CD4-positive, alpha-beta T cell treated with Interleukin-12 subunit alpha and Interleukin-12 subunit beta, for 1 hour (primary cell): ENCODE data around the gene ANKRD61.
"Not testable (repeated sequence)": the region's sequence is repeated elsewhere in the genome, so short reads cannot be mapped to it uniquely, and the experiment has no call there.

Experiments
- DNase-seq: peaks from one replicate; pipeline ENCODE4 v3.0.0-alpha.2; 2020

The ANKRD61 gene

DNA sequence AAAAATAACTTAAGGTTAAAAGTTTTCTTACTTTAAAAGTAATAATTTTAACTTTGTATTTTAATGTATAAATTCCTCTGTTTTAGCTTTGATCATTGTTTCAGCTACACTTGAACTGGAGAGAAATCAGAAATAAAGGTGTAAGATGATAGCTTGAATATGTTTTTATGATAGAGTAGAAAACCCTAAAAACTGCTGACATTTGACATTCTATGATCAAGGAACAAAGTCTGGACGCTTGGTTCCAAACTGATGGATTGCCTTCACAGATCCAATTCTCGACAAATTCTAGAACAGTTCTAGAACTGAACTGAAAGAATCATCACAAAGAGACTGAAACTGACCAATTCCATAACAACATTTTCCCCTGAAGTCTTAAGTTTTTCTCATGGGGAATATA is at the start of gene ANKRD61:
Gene ANKRD61 (plus strand): TSS at position 389 of the 400 bp plus-strand sequence. CDS start 0 bp downstream, at position 389.
- DNase-seq, result no peak

DNA sequence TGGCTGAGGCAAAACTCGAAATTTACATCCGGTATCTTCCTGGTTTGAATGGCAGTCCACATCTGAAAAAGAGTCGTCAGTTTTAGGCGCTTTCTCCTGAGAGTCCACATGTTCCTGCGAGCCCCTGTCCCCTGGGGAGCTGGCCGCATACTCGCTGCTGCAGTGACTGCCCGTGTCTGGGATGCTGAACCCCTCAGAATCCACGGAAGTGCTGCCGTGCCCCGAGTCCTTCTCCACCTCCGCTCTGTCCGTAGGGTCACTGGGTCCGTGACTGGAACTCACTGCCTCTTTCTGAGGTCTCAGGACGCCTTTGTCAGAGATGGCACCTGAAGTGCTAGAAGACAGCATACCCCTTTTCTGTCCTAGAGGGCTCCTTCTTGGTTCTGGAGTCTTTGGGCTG is 44.1 kb upstream of the ANKRD61 start:
- DNase-seq, result not testable (repeated sequence)

DNA sequence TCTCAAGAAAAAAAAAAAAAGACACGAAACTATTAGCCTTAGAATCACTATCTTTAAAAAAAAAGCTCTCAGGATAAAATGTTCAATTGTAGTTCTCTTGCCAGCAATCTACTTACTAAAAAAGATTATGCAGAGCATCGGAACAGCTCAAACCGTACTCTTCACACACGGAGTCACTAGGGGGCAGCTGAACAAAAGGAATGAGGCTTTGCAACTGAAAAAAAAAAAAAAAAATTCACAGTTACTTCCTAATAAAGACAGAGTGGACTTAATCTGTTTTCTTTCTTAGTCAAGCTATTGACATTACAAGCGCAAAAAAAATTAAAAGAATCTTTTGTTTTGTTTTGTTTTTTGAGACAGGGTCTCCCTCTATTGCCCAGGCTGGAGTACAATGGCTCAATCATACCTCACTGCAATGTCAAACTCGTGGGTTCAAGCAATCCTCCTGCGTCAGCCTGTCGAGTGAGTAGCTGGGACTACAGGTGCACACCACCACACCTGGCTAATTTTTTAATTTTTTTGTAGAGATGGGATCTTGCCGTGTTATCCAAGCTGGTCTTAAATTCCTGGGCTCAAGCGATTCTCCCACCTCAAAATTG is 33.9 kb upstream of the ANKRD61 start:
- peak; percentile 67 for DNase-seq

DNA sequence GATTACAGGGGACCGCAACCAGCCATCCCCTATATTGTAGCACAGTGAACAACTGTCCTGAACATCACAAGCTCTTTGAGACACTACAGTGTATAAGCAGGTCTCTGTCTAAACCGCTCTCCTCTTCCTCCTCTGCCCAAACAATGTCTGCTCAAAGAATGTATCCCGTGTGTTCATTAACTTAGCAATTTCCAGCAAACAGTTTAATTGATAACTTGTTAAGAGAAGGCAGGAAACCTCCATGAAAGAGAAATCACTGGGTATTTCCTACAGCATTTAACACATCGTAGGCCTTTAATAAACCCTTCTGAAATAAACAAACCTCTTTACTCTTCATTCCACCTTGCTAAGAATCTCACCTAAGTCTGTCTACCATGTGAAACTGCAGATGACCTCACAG is 23.8 kb upstream of the ANKRD61 start:
- no peak for DNase-seq

DNA sequence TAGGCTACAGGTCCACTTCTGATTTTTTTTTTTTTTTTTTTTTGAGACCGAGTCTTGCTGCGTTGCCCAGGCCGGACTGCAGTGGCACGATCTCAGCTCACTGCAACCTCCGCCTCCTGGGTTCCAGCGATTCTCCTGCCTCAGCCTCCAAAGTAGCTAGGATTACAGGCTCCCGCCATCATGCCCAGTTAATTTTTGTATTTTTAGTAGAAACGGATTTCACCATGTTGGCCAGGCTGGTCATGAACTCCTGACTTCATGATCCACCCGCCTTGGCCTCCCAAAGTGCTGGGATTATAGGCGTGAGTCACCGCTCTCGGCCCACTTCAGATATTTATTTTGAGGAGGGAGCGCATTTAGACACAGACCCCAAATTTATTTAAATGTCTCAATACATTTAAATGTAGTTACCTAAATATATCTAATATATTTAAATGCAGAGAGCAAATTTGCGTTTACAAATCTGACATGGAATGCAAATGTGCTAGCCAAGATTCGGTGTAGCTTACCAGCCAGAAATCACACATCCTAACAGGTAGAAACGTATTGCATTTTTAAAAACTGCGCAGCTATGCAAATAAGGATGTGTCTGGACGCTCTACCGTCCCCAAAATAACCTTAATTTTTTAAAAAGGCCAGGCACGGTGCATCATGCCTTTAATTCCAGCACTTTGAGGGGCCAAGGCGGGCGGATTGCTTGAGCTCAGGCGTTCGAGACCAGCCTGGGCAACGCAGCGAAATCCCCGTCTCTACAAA is 23.2 kb upstream of the ANKRD61 start:
- not testable (repeated sequence) for DNase-seq

DNA sequence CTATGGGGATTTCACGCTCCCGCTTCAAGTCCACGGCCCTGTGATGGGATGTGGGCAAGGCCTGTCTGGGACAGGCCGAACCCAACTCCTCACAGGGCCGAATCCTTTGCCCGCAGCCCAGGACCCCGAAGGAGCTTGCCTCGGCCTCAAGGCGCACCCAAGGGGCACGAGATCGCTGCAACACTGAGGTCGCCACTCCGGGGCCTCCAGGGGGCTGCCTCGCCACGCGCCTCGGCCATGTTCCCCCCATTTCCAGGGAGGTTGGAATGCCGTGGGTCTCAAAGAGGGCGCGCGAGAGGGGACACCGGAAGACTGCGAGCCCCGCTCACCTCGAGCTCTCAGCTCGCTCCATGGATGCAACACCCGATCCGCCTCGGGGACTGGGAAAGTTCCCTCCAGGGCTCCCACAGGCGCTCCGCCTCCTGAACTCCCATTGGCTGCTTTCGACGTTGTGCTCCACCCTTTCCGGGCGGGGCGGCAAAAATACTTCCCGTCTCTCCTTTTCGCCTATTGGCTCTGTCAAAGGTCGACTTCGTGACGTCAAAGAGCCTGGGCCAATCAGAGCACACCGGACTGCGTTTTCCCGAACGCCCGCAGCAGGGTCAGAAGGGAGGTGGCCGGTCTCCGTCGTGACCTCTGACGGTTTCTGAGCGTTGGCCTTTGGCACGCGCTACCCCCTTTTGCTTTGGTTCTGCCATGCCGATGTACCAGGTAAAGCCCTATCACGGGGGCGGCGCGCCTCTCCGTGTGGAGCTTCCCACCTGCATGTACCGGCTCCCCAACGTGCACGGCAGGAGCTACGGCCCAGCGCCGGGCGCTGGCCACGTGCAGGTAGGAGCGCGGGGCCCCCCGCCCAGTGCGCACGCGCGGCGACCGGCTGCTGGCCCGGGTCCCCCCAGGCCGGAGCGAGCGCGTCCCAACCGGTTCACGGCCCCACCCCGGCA is 22.2 kb upstream of the ANKRD61 start, which contains the start of the genes AIMP2 and PMS2:
Gene AIMP2 (plus strand): TSS at position 605 of the 944 bp plus-strand sequence. CDS start 92 bp downstream, at position 697.
Gene PMS2 (minus strand): TSS at position 382 of the 944 bp plus-strand sequence. CDS start 30 bp downstream, at position 352.
- peak; percentile 96 for DNase-seq

DNA sequence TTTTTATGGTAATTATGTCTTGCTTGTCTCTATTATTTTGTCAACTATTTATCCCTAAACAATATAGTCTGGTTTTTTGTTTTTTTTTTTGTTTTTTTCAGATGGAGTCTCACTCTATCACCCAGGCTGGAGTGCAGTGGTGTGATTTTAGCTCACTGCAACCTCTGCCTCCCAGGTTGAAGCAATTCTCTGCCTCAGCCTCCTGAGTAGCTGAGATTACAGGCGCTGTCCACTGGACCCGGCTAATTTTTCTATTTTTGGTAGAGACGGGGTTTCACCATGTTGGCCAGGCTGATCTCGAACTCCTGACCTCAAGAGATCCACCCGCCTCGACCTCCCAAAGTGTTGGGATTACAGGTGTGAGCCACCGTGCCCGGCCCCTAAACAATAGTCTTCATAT is 20.8 kb upstream of the ANKRD61 start:
- DNase-seq, result not testable (repeated sequence)

DNA sequence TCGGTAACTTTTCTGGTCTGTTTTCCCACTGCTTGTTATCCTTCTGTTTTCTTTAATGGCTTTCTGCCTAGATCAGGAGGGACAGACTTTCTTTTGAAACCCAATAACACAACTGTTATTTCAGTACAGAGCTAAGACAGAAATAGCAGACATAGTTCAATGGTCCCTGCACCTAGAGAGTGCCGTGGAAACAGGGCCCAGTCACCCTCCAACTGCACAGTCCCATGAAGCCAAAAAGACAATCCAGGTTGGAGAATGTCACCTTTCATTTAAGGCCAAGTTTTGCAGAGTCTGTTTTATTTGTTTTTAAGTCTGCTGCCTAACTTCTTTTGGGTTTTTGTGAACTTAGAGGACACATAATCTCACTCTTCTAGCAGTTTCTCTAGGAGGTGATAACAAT is 19.6 kb upstream of the ANKRD61 start:
- DNase-seq, result no peak

DNA sequence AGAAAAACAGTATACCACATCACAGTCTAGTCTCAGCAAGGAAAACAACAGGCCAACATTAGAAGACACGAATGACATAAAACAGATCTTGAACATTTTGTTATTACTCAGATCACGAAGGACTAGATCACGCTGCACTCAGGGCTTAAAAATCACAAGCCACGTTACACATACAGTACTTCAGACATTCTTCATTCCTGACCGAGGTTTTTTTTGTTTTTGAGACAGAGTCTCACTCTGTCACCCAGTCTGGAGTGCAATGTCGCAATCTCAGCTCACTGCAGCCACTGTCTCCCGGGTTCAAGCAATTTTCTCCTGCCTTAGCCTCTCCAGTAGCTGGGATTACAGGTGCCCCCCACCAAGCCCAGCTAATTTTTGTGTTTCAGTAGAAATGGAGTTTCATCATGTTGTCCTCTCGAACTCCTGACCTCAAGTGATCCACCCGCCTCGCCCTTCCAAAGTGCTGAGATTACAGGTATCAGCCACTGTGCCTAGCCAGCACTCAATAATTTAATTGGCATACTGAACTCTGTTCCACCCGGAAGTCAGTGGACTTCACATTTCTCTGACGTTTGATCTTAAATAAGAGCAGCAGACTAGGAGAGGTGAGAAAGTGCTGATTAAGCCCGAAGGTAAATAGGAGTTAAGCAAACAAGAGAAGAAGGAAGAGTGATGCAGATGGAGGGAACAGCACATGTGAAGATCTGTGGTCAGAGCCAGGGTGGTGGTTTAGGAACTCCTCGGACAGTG is 18.6 kb upstream of the ANKRD61 start:
- no peak for DNase-seq

DNA sequence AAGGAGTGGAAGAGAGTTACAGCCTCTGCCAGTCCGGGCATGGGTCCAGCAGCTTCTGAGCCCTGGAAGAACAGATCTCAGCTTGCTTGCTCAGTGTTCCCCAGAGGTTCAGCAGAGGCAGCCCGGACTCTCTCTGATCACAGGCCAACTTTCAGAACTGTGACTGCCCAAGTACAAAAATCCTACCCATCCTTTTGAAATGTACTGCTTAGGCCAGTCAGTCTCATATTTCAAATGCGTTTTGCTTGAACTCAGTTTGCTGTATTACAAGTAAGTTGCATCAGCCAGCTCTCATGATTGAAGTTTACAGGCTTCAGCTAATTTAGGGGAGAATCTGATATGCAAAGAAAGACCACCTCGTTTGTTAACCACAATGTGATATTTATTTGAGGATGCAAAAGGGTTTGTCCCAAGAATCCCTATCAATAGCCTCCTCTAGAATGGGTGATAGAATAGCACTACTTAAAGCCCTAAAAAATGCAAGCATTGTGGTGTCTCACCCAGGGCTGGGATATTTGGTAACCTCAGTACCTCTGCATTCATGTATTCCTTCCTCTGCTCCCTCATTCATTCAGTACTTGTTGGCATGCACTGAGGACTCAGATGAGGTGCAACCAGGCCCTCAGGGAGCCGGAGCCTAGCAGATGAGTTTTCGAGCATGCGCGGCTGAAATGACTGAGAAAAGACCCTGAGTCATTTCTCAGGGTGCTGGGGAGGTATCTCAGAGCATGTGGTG is 15.1 kb upstream of the ANKRD61 start:
- no peak for DNase-seq

DNA sequence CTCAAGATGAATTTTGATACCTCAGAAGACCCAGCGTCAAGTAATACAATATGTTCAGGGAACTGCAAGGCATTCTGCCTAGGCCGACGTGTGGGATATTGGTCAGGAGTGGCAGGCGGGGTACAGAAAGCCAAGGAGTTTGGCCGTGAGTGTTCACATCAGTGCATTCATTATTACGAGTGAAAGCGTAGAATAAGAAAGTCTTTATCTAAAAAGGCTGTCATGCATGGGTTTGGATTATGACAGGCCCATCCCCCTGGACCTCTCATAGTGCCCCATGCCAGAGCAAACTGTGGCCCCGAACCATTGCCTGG is 14.6 kb upstream of the ANKRD61 start:
- DNase-seq, result no peak

DNA sequence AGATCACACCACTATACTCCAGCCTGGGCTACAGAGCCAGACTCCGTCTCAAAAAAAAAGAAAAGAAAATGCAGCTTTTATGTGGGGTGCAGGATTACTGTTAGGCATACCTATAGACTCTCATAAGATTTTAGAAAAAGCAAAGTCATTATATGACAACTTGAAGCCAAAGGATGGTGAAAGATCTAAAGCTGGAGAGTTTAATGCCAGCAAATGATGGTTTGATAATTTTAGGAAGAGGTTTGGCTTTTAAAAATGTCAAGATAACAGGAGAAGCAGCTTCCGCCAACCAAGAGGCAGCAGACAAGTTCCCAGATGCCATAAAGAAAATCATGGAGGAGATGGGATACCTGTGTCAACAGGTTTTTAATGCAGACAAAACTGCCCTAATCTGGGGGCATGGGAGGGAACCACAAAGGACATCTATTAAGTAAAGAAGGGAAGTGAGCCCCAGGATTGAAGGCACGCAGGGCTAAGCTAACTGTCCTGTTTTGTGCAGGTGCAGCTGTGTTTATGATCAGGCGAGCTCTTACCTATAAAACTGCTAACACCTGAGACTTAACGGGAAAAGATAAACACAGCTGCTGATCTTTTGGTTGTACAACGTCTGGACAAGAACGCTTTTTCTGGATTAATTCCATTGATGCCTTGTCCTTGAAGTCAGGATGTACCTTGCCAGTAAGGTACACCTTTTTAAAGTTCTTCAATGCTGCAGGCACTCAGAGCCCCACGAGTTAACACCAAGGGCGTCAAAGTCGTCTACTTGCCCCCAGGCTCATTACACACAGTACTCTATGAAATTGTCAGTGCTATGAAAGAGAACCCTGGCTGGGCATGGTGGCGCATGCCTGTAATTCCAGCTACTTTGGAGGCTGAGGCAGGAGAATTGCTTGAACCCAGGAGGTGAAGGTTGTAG is 10.5 kb upstream of the ANKRD61 start:
- no peak for DNase-seq

DNA sequence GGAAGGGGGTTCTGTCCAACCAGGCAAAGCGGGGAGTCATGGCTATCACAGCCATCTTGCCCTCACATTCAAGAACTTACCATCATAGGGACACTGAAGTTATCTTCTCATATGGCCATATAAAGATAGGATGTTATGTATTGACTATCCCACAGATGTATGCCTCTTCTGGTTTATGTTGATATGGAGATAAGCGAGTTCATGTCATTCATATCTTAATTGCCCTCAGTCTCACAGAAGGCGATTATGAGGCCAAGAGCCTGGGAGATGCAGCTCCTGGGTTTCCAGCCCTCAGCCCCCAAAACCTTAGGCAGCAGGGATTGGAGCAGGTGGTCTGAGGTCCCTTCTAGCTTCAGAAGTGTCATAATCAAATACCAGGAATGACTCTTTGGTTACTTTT is 8.5 kb upstream of the ANKRD61 start:
- no peak for DNase-seq

DNA sequence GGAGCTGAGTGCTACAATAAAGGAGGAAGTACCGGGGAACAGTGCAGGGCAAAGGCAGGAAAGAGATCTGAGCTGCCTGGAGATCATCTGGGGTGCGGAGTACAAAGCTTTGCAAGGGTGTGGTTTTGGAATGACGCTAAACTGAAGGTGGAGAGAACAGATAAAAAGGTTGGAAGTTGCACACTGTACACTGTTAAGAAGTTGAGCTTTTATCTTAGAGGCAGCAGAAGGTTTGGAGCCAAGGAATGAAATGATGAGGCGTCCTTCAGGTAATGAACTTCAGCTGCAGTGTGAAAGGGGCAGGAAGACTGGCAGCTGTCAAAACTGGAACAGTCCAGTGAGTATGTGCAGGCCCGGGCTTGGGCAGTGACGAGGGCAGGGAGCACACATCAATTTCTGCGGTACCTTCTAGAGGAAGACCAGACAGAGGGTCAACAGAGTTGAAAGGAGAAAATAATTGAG is 7.2 kb upstream of the ANKRD61 start:
- no peak for DNase-seq

DNA sequence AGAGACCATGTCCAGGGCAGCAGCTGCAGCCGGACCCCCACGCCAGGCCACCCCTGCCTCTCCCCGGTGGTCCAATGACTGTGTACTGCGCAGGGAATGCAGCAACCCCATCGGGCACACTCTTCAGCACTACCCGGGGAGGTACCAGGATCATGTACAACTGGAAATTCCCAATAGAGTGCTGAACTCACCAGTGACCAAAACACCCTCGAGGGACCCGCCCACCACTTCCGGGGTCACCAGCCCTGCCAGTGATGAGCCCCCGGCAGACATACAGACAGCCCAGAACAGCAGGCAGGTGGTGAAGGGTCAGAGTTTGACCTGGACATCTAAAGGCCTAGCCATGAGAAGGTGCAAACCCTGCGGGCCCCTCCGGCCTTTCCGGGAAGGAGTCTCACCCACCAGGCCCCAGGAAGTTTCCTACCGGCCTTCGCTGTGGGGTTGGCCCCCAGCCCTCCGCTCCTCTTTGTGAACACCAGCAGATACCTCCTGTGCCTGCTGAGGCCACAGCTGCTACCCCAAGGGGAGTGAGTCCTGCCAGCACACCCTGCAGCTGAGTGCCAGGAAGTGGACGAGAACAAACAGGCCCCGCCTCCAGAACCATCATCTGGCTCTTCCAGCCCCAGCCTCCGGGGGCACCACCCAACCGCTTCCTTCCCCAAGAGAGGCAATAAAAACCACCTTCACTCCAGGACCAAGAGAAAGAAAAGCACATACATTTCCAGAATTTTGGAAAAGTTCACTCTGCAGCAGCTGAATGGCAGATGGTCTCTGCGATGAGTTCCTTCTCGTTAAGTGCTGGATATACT is 5.0 kb upstream of the ANKRD61 start:
- DNase-seq, result peak; percentile 75

DNA sequence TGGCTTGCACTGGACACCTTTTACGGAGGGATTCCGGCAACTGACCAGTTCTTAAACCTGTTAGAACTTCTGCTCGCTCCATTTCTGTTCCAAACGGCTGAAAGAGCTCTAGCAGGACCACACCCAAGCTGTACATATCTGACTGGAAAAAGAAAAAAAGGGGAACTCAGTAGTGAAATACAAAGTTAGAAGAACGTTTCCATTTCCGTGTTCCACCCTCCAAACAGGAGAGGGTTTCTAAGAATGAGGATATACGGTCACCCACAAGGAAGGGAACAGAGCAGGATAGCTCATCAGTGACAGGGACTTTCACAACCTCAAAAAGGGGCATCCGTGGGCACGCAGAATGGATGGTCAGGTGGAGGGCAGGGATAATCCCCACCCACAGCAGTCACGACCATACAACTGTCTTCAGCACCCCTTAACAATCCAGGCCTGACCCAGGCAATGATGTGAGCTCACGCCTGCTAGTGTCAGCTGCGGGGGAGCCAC is 4.3 kb upstream of the ANKRD61 start:
- no peak for DNase-seq

DNA sequence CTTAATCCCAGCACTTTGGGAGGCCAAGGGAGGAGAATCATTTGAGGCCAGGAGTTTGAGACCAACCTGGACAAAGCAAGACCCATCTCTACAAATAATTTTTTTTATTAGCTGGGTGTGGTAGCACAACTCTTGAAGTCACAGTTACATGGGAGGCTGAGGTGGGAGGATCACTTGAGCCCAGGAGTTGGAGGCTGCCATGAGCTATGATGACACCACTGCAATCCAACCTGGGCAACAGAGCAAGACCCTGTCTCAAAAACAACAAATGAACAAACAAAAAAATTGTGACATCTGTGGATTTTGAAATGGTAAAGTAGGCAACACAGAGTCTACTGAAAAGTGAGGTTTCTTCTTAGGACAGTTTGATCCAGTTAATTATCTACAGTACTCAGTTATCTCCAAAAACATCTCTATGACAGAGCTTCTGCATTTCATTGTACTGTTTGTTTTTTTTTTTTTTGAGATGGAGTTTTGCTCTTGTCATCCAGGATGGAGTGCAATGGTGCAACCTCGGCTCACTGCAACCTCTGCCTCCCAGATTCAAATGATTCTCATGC is 3.3 kb upstream of the ANKRD61 start:
- DNase-seq, result no peak

DNA sequence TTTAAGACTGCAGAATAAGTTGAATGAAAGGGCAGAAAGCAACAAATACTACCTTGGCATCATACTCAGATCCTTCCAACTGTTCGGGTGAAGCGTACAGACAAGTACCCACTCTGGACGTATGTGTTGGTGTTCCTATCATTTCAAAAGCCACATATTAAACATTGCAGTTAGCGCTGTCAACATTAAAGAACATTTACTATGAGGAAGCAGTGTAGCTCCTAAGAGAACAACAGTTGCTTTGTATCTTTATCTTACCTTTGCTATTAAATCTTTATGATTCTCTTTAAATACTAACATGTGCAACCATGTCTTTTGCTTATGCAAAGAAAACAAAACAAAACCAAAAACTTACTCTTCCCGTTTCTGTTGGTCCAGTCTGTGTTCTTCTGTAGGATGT is 2.6 kb upstream of the ANKRD61 start:
- DNase-seq, result no peak

DNA sequence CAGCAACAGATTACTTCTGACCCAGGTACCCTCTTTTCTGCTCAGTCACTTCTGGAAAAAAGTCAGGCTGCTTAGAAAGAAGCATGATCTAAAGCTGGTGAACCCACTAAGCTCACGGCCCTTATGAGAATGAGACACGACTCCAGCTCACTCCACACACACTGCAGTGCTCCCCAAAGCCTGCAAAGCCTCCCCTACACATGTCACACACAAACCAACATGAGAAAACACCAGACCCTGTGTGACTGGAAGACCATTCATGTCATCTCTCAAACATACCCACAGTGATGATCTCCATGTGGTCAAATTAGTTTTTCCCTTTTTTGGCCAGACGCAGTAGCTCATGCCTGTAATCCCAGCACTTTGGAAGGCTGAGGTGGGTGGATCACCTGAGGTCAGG is 391 bp downstream of the ANKRD61 start:
- no peak for DNase-seq
